GM18502 (cell line): ENCODE measurements around the gene KRTAP5-6.

ENCODE experiments used
- ATAC-seq: cut with Tn5 transposase; IDR thresholded peaks from one replicate; pipeline ENCODE4 v1.9.1; 2021; ENCODE audit warnings: mild to moderate bottlenecking; ENCODE audit not compliant: unreplicated experiment, poor library complexity

Gene KRTAP5-6

GRCh38 chr11:1744137-1744886, 47.3 kb downstream of the KRTAP5-6 start:
- ATAC-seq: no peak

GRCh38 chr11:1744891-1745700, 48.1 kb downstream of the KRTAP5-6 start:
- no peak for ATAC-seq

DNA sequence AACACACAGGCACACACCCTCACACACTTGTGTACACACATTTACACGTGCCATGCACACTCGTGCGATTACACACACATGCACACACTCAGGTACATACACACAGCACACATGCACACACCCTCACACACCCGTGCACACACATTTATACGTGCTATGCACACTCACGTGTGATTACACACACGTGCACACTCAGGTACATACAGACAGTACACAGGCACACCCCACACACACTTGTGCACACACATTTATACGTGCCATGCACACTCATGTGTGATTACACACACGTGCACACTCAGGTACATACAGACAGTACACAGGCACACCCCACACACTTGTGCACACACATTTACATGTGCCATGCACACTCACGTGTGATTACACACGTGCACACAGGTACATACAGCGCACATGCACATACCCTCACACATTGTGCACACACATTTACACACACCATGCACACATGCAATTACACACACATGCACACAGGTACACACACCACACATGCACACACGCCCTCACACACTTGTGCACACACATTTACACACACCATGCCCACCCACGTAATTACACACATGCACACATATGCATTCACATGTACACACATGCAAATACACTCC, 48.8 kb downstream of the KRTAP5-6 start:
- ATAC-seq: no peak

DNA sequence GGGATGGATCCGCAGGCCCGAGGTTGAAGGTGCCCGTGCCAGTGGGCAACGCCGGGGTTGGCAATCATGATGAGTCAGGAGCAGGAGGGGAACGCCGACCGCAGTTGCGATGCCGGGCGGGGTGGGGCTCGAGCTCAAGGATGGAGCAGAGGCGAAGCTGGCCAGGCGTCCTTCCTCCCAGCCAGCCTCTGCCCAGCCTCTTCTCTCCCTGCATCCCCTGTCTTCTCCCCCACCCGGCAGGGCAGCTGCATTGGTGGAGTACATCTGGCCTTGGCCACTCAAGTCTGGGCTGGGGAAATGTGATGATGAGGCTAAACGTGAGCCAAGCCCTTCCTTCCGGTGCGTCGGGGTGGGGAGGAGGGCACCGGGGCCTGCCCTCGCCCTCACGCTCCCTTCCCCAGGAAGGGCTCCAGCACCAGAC, 49.5 kb downstream of the KRTAP5-6 start:
- no peak for ATAC-seq

DNA sequence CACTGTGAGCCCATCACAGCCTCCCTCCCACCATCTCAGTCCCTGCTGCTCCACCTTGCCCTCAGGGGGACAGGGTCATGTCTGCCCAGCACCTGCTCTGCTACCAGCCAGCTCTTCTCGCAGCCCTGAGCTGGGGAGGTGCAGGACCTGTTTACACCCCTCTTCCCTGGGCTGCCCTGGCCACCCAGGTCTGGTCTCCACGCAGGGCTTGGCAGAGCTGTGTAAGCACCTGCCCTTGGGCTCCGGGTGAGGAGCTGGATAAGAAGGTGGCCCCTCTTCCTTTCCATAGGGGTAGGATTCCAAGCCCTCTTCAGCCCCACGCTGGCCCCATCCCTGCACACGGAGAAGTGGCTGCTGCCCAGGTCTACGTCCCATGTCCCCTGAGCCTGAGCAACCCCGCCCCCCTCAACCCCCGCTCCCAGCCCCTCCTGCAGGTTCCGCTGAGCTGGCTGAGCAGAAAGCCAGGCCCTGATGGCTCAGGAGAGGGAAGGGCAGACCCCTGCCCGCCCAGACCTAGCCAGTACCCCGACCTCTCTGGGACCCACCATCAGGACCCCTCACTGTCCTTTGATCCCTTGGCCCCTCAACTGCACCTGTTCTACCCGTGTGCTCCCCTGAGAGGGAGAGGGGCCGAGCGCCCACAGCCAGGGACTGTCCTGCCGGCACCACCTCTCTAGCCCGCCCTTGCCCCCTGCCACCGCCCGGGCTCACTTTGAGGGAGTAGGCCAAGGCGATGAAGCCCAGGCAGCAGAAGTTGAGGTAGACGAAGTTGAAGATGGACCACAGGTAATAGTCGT, 50.2 kb downstream of the KRTAP5-6 start:
- ATAC-seq: no peak
